Fibroblast of mammary gland (primary cell): ENCODE measurements around the gene LIMA1.

Source experiments
- DNase-seq: peaks from one replicate; pipeline ENCODE4 v3.0.0-alpha.2; 2010; ENCODE audit warnings: low read depth
- H3K4me3 ChIP-seq: 2 replicates; pipeline ENCODE4 v1.5.1; 2011; ENCODE audit warnings: low read depth, mild to moderate bottlenecking, low read length, moderate library complexity; ENCODE audit not compliant: control insufficient read depth
- TF ChIP-seq, protein P1 (sequence below): conservative IDR thresholded peaks from 2 replicates; pipeline ENCODE4 v1.5.1; 2011; ENCODE audit warnings: low read depth, low read length, inconsistent platforms; ENCODE audit not compliant: control insufficient read depth, insufficient read depth

LIMA1 gene

DNA sequence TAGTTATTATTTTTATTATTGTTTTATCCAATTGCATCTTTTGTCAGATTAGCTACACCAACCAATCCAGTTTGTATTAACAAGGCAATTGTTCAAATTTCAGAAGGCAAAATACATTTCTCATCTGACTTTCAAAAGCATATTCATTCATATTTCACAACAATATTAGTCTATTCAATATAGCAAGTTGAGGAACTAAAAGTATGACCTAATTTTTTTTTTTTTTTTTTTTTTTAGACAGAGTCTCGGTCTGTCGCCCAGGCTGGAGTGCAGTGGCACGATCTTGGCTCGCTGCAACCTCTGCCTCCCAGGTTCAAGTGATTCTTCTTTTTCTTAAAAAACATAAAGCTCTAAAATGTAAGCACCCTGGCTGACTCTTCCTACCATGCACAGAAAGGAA, 154.0 kb downstream of the LIMA1 start:
- TF ChIP-seq, protein P1, sequence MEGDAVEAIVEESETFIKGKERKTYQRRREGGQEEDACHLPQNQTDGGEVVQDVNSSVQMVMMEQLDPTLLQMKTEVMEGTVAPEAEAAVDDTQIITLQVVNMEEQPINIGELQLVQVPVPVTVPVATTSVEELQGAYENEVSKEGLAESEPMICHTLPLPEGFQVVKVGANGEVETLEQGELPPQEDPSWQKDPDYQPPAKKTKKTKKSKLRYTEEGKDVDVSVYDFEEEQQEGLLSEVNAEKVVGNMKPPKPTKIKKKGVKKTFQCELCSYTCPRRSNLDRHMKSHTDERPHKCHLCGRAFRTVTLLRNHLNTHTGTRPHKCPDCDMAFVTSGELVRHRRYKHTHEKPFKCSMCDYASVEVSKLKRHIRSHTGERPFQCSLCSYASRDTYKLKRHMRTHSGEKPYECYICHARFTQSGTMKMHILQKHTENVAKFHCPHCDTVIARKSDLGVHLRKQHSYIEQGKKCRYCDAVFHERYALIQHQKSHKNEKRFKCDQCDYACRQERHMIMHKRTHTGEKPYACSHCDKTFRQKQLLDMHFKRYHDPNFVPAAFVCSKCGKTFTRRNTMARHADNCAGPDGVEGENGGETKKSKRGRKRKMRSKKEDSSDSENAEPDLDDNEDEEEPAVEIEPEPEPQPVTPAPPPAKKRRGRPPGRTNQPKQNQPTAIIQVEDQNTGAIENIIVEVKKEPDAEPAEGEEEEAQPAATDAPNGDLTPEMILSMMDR: no peak
- DNase-seq: no peak
- no peak overlapping the region for H3K4me3 ChIP-seq

DNA sequence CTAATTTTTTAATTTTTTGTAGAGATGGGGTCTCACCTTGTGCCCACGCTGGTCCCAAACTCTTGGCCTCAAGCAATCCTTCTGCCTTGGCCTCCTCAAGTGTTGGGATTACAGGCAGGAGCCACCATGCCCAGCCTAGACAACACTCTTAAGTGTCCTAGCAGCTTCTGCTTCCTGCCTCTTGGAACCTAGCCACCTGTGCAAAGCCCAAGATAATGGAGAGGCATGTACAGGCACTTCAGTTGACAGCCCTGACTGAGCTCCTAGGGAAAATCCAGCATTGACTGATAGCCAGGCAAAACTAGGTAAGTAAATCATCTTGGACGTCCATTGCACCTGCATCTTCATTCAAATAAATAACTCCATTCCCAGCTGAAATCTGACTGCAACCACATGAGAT, 155.8 kb downstream of the LIMA1 start:
- DNase-seq: no peak
- H3K4me3 ChIP-seq: no peak overlapping the region
- TF ChIP-seq, protein P1: no peak
